Natural killer cell (primary cell): ENCODE data around the gene TARS3. TPM values are rescaled to one million over a fixed set of nuclear protein-coding genes. Genes with fewer than 3 reads are reported as not detected.

Experiments
- ATAC-seq, 3 donors: fragments of 150-1000 bp in 2 of 3; fragments of 200-7000 bp in 1 of 3; cut with Tn5 transposase; 1 replicate in 1 of 3; 2 replicates in 2 of 3; pipeline ENCODE4 v1.10.0; 2021; ENCODE audit warnings: mild to moderate bottlenecking in 2 of 3, moderate library complexity in 2 of 3
- DNase-seq, 2 donors: peaks; one replicate each; pipeline versions ENCODE4 v3.0.0 to v3.0.0-alpha.2; 2013 to 2021; ENCODE audit warnings: mixed read lengths in 1 of 2
- H3K27ac ChIP-seq: one replicate; pipeline ENCODE4 v1.5.1; 2013; ENCODE audit warnings: mild to moderate bottlenecking, low read length
- H3K27me3 ChIP-seq: one replicate; pipeline ENCODE4 v1.6.1; 2013; ENCODE audit warnings: low read length; ENCODE audit not compliant: control insufficient read depth, insufficient read depth
- H3K36me3 ChIP-seq: one replicate; pipeline ENCODE4 v1.6.1; 2013; ENCODE audit warnings: low read length; ENCODE audit not compliant: control insufficient read depth, insufficient read depth
- H3K4me1 ChIP-seq: one replicate; pipeline ENCODE4 v1.6.1; 2013; ENCODE audit warnings: low read length; ENCODE audit not compliant: control insufficient read depth, insufficient read depth
- H3K4me3 ChIP-seq: one replicate; pipeline ENCODE4 v1.5.1; 2013; ENCODE audit warnings: low read length
- H3K9me3 ChIP-seq: one replicate; pipeline ENCODE4 v1.6.1; 2013; ENCODE audit warnings: low read length; ENCODE audit not compliant: control insufficient read depth, insufficient read depth
- H3K27ac Mint-ChIP-seq, 2 donors: one replicate each; pipeline ENCODE4 v1.8.0; 2022; ENCODE audit warnings: mild to moderate bottlenecking in 2 of 2, mixed read lengths in 2 of 2, moderate library complexity in 1 of 2
- H3K27me3 Mint-ChIP-seq, 2 donors: one replicate each; pipeline ENCODE4 v1.8.0; 2022; ENCODE audit warnings: low read depth in 2 of 2, mixed read lengths in 2 of 2
- H3K36me3 Mint-ChIP-seq: one replicate; pipeline ENCODE4 v1.8.0; 2022; ENCODE audit warnings: mixed read lengths
- H3K4me1 Mint-ChIP-seq, 2 donors: one replicate each; pipeline ENCODE4 v1.8.0; 2022; ENCODE audit warnings: mixed read lengths in 2 of 2
- H3K4me3 Mint-ChIP-seq: one replicate; pipeline ENCODE4 v1.8.0; 2022; ENCODE audit warnings: mild to moderate bottlenecking, moderate library complexity, mixed read lengths
- H3K9me3 Mint-ChIP-seq, 2 donors: one replicate each; pipeline ENCODE4 v1.8.0; 2022; ENCODE audit warnings: mixed read lengths in 2 of 2
- WGBS: methylation state at CpG from one replicate; pipeline ENCODE4 v1.1.7; 2013; ENCODE audit warnings: missing lambda C conversion rate; ENCODE audit not compliant: insufficient coverage; 5-methylcytosine and 5-hydroxymethylcytosine counted together
- intact Hi-C: fragments of 100-400 bp; cut with micrococcal nuclease; formaldehyde crosslinking; loops from one replicate; pipeline ENCODE4 v1.14.2; 2022
- total RNA-seq, 4 donors: library from RNA; stranded (reverse); fragments of 120-200 nt in 1 of 4; gene quantifications; one replicate each; pipeline versions ENCODE4 v1.2.3 to v1.2.4, GENCODE V29; 2013 to 2022
- TF ChIP-seq, protein P1 (sequence below): fragments of 200-600 bp; IDR thresholded peaks from one replicate; pipeline ENCODE4 v1.8.0; 2022; ENCODE audit warnings: antibody characterized with exemption

Gene TARS3
- total RNA-seq, 3 donors from 2014 or later (not counting 1 experiment from before 2014, with no cell fraction given), result 11.6 to 20.5 (median 12.1) TPM

DNA sequence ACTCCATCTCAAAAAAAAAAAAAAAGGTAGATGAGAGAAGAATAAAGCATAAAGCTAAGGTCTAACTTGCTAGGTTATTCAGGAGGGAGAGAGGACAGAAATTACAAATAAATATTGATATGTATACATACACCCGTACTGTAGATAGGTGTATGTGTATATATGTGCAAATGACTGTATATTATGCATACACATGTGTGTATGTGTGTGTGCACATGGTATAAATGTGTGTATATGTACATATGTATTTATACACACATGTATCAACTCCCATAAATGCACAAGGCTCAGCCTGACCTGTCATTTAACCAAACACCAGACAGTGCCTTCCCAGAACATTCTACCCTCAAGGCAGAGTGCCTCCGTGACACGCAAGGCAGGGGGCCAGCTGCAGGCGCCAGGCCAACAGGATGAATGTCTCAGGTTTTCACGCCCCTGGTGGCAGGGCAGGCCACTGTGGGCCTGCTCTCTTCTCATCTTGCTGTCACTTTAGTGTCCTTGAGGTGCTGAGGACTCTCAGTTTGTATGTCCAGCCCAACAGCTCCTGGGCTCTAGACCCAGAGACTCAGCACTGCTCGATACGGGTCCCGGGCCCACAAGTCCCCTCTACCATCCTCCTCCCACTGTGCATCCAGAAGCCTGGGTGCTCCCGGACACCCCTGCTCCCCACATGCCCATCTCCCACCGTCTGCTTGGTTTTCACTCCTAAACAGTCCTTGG is 112.5 kb downstream of the TARS3 start:
- no peak for ATAC-seq
- Mint-ChIP-seq H3K27me3 (no peaks in the 10 kb centered on the region), H3K4me3 (no peak overlapping the region), H3K27ac (no peak overlapping the region), H3K9me3 (no peaks in the 10 kb centered on the region), H3K4me1 (peaks cover 3 to 4% of the 10 kb centered on the region in 2 donors), H3K36me3 (no peaks in the 10 kb centered on the region)
- Histone ChIP-seq H3K36me3 (no peaks in the 10 kb centered on the region), H3K27me3 (no peaks in the 10 kb centered on the region), H3K27ac (no peak overlapping the region), H3K4me1 (no peaks in the 10 kb centered on the region), H3K9me3 (no peaks in the 10 kb centered on the region), H3K4me3 (no peak overlapping the region)
- intact Hi-C loops, result no loop called here
- DNase-seq, result no peak
- 92% methylated on average over 9 of the region's 10 CpGs for WGBS
- TF ChIP-seq, protein P1, sequence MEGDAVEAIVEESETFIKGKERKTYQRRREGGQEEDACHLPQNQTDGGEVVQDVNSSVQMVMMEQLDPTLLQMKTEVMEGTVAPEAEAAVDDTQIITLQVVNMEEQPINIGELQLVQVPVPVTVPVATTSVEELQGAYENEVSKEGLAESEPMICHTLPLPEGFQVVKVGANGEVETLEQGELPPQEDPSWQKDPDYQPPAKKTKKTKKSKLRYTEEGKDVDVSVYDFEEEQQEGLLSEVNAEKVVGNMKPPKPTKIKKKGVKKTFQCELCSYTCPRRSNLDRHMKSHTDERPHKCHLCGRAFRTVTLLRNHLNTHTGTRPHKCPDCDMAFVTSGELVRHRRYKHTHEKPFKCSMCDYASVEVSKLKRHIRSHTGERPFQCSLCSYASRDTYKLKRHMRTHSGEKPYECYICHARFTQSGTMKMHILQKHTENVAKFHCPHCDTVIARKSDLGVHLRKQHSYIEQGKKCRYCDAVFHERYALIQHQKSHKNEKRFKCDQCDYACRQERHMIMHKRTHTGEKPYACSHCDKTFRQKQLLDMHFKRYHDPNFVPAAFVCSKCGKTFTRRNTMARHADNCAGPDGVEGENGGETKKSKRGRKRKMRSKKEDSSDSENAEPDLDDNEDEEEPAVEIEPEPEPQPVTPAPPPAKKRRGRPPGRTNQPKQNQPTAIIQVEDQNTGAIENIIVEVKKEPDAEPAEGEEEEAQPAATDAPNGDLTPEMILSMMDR, result no peak

DNA sequence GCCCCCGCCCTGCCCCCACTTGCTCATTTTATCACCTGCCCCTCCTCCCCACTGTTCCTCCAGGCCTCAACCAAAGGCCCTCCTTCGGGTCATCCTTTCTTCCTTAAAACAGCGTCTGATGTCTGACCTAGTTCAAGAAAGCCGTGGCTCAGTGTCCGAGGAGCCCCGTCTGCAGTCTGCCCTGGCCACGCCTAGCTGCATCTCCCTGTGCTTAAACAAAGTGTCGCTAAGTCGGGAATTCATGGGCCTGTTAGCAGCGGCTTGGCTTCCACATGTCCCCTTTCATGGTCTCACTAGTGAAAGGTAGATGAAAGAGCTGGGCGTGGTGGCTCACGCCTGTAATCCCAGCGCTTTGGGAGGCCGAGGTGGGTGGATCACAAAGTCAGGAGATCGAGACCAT is 113.3 kb downstream of the TARS3 start:
- no peaks in the 10 kb centered on the region for H3K36me3 ChIP-seq
- Mint-ChIP-seq H3K4me1 (peaks cover 0 to 4% of the 10 kb centered on the region in 2 donors), H3K36me3 (no peaks in the 10 kb centered on the region), H3K4me3 (no peak overlapping the region), H3K27ac (no peak overlapping the region), H3K27me3 (no peaks in the 10 kb centered on the region), H3K9me3 (no peaks in the 10 kb centered on the region)
- H3K27me3 ChIP-seq, result no peaks in the 10 kb centered on the region
- DNase-seq (no peak), ATAC-seq (no peak)
- TF ChIP-seq, protein P1, result no peak
- H3K4me1 ChIP-seq, result no peaks in the 10 kb centered on the region
- 93% methylated on average over 15 of the region's 15 CpGs for WGBS
- H3K9me3 ChIP-seq, result no peaks in the 10 kb centered on the region
- intact Hi-C loops, result no loop called here
- H3K27ac ChIP-seq, result no peak overlapping the region
- no peak overlapping the region for H3K4me3 ChIP-seq

DNA sequence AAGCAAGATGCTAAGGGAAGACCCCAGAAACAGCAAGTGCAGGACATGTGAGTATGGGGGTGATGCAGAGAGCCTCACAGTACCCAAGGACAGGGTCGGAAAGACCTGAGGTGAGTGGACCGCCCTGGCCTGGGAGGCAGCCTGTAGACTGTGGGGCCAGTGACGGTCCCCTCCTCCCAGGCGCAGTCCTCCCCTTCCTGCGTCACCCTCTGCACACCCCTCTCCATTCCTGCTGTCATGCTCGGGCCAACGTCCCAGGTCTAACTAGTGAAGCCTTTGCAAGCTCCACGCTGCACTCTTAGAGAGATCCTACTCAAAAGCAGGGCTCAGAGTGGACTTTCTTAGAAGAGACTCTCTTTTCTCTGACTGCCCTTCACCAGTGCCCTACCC is 113.7 kb downstream of the TARS3 start:
- ATAC-seq, result no peak
- TF ChIP-seq, protein P1, result no peak
- Mint-ChIP-seq H3K4me1 (peaks cover 0 to 4% of the 10 kb centered on the region in 2 donors), H3K27me3 (no peaks in the 10 kb centered on the region), H3K36me3 (no peaks in the 10 kb centered on the region), H3K9me3 (no peaks in the 10 kb centered on the region), H3K27ac (no peak overlapping the region), H3K4me3 (no peak overlapping the region)
- no peaks in the 10 kb centered on the region for H3K36me3 ChIP-seq
- no peaks in the 10 kb centered on the region for H3K4me1 ChIP-seq
- no peaks in the 10 kb centered on the region for H3K27me3 ChIP-seq
- no peaks in the 10 kb centered on the region for H3K9me3 ChIP-seq
- WGBS, result 91% methylated on average over 8 of the region's 8 CpGs
- intact Hi-C loops, result no loop called here
- H3K27ac ChIP-seq, result no peak overlapping the region
- H3K4me3 ChIP-seq, result no peak overlapping the region
- DNase-seq, result no peak
